Cardiac muscle cell (in vitro differentiated cells and primary cell): Measurements from ENCODE around the gene TFPT. TPM values are rescaled to one million over a fixed set of nuclear protein-coding genes. Genes with fewer than 3 reads are reported as not detected.

Source experiments
- DNase-seq, 2 donors: peaks; one replicate each; pipeline versions ENCODE4 v3.0.0 to v3.0.0-alpha.2; 2010 to 2017; ENCODE audit warnings: low read depth in 1 of 2, low spot score in 1 of 2
- H3K27ac ChIP-seq: fragments of 200-600 bp; sonication (generic); 2 replicates; pipeline ENCODE4 v1.5.1; 2016
- H3K27me3 ChIP-seq: fragments of 200-600 bp; sonication (generic); 2 replicates; pipeline ENCODE4 v1.6.0; 2016; ENCODE audit warnings: control low read depth
- H3K36me3 ChIP-seq: fragments of 200-600 bp; sonication (generic); 2 replicates; pipeline ENCODE4 v1.5.1; 2016; ENCODE audit warnings: control low read depth
- H3K4me1 ChIP-seq: fragments of 200-600 bp; sonication (generic); 2 replicates; pipeline ENCODE4 v1.8.1; 2017; ENCODE audit warnings: low read depth, mild to moderate bottlenecking, mixed run types
- H3K4me3 ChIP-seq: fragments of 200-600 bp; sonication (generic); 2 replicates; pipeline ENCODE4 v1.5.1; 2016; ENCODE audit warnings: mild to moderate bottlenecking
- H3K9me3 ChIP-seq: fragments of 200-600 bp; sonication (generic); 2 replicates; pipeline ENCODE4 v1.5.1; 2017; ENCODE audit warnings: low read depth, mild to moderate bottlenecking, control low read depth
- polyA plus RNA-seq: library from polyadenylated mRNA; unstranded; fragments of >200 nt; fragmentation: Nextera tagmentation; extraction: Ambion mirVana; gene quantifications from 2 replicates; pipeline ENCODE4 v1.2.1, GENCODE V29; 2016
- total RNA-seq: library from RNA; depleted of rRNA; stranded (reverse); fragments of >200 nt; gene quantifications from 2 replicates; pipeline ENCODE4 v1.2.3, GENCODE V29; 2016
- TF ChIP-seq, protein P1 (sequence below): IDR thresholded peaks from 2 replicates; pipeline ENCODE4 v1.5.1; 2012; ENCODE audit warnings: low read depth, mild to moderate bottlenecking, low read length

TFPT gene
- total and polyA plus RNA-seq, 2 experiments from 2014 or later: 27.5 to 32.1 TPM

DNA sequence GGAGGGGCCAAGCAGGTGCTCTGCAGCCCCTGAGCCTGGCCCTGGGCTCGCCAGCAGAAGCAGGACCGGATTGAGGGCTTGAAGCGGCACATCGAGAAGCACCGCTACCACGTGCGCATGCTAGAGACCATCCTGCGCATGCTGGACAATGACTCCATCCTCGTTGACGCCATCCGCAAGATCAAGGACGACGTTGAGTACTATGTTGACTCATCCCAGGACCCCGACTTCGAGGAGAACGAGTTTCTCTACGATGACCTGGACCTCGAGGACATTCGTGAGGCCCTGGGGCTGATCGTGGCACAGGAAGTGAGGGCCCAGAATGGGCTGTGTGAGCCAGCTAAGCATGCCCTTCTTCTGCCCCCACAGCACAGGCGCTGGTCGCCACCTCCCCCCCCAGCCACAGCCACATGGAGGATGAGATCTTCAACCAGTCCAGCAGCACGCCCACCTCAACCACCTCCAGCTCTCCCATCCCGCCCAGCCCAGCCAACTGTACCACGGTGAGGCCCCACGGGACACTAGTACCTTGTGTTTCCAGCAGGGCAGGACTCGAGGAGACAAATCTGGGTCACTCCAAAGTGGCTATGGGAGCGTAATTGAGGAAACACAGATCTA is 30.2 kb upstream of the TFPT start:
- Histone ChIP-seq H3K36me3 (peaks cover 62% of the 10 kb centered on the region), H3K27me3 (no peaks in the 10 kb centered on the region), H3K27ac (no peak overlapping the region), H3K4me3 (no peak overlapping the region), H3K9me3 (no peaks in the 10 kb centered on the region), H3K4me1 (no peaks in the 10 kb centered on the region)
- TF ChIP-seq, protein P1, sequence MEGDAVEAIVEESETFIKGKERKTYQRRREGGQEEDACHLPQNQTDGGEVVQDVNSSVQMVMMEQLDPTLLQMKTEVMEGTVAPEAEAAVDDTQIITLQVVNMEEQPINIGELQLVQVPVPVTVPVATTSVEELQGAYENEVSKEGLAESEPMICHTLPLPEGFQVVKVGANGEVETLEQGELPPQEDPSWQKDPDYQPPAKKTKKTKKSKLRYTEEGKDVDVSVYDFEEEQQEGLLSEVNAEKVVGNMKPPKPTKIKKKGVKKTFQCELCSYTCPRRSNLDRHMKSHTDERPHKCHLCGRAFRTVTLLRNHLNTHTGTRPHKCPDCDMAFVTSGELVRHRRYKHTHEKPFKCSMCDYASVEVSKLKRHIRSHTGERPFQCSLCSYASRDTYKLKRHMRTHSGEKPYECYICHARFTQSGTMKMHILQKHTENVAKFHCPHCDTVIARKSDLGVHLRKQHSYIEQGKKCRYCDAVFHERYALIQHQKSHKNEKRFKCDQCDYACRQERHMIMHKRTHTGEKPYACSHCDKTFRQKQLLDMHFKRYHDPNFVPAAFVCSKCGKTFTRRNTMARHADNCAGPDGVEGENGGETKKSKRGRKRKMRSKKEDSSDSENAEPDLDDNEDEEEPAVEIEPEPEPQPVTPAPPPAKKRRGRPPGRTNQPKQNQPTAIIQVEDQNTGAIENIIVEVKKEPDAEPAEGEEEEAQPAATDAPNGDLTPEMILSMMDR: no peak
- no peak for DNase-seq

DNA sequence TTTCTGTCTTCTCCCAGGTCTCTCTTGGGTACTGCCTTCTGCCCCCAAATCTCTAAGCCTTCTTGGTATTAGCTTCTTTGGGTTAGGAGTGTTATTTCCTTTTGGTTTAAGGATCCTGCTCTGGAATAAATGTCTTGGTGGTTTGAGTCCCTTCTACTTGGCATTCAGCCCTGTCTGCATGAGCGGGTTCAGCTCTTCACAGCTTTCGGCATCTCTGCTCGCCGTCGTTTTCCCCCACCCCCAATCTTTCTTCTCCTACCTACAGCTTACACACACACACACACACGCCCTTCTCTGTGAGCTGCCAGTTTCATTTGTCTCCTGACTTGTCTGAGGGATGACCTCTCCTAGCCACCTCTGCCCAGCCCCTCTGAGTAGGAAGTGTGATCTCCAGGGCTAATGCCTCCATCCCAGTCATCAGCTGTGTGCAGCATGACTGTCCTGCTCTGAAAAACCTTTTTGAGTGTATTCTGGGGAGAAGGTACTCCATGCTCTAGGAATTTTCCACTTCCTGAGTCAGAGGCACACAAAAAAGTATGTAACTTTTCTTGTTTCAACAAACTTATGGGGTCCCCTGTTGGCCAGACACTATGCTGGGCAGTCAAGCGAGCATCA is 26.8 kb upstream of the TFPT start:
- Histone ChIP-seq H3K27me3 (no peaks in the 10 kb centered on the region), H3K36me3 (peaks cover 42% of the 10 kb centered on the region), H3K9me3 (no peaks in the 10 kb centered on the region), H3K4me1 (no peaks in the 10 kb centered on the region), H3K4me3 (no peak overlapping the region), H3K27ac (no peak overlapping the region)
- TF ChIP-seq, protein P1: no peak
- no peak for DNase-seq

DNA sequence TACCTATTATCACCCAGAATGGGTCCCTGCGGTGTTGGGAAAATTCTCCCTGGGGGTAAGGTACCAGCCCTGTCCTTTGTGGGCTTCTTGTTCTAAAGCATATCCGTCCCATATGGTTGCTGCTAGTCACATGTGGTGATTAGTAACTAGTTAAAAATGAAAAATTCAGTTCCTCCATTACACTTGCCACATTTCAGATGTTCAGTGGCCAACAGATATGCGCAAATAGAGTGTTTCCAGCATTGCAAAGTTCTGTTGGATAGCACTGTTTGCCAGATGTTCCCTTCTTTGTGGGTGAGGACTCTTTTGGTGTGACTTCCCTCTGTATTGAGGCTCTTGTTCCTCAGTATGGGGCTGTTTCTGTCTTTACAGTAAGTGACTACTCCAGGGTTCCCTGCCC is 25.9 kb upstream of the TFPT start:
- Histone ChIP-seq H3K27ac (no peak overlapping the region), H3K4me3 (no peak overlapping the region), H3K9me3 (no peaks in the 10 kb centered on the region), H3K27me3 (no peaks in the 10 kb centered on the region), H3K36me3 (peaks cover 34% of the 10 kb centered on the region), H3K4me1 (no peaks in the 10 kb centered on the region)
- TF ChIP-seq, protein P1: no peak
- no peak for DNase-seq

DNA sequence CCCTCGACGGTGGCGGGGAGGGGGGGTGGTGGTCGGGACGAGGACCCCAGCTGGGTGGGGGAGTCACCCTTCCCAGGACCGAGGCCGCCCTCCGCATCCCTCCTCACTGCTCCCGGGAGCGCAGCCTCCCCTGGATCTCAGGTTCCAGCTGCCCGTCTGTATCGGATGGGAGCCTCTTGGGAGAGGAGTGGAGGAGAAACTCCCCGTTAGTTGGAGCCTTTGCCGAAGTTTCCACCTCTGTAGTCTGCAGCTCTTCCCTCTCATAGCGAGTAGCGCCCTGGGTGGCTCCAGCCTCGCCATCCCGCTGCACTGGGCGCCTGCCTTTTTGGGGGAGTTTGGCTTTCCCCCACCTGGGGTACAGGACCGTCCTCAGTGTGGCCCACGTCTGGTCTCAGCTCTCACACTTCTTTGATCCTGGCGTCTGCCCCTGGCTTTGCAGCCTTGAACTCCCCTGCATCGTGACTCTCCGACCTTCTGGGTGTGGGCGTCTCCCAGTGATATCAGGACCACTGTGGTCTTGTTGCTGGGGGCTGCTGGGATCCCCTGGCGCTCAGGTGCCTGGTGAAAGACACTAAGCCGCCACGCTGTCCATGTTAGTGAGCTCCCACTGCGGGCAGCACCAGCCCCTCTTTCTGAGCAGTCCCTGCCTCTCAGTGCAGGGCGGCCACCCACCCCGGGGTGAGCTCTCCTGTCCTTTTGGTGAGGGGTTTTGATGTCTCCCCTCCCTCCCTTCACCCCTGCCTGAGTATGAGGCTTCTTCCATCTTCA is 23.2 kb upstream of the TFPT start:
- Histone ChIP-seq H3K27ac (peak overlapping the region; percentile 97), H3K4me3 (peak overlapping the region; percentile 76), H3K27me3 (no peaks in the 10 kb centered on the region), H3K36me3 (peaks cover 12% of the 10 kb centered on the region), H3K9me3 (no peaks in the 10 kb centered on the region), H3K4me1 (no peaks in the 10 kb centered on the region)
- TF ChIP-seq, protein P1: no peak
- peak in 1 of 2 donors; percentile 37 for DNase-seq

DNA sequence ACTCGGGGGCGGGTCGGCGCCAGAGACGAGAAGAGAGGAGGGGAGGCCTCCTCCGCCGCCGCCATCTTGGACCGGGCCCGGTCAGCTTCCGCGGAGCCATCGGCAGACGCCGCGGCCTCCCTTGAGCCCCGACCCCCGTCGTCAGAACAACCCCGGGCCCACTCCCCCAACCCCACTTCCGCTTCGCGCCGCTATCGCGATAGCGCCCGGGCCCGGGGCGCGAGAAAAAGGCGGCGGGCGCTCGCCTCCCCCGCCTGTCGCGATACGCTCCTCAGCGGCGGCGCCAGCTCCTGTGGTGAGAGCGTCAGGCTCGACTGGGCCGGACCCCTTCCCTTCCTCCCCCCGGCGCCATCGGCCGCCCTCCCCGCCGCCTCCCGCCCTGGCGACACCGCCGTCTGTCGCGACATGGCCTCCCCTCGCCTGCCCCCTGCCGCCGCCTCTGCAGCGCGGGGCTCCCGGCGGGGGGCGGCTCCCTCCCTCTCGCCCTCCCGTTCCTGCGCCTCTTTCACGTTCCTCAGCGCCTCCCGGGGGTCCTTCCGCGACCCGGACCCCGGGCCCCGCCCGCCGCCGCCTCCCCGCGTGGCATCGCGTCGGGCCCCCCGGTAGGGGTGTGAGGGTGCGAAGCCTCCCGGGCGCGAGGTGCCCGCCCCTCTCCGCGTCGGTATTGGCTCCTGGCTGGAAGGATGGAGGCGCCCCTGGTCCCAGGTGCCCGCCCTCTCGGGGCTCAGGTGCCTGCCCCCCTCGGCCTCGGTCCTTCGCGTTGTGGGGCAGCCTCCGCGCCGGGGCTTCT is 22.4 kb upstream of the TFPT start, which contains the start of gene CNOT3:
Gene CNOT3, plus strand, starts transcription at position 64 of the 790 bp plus-strand sequence. CDS start 5,217 bp downstream, outside the sequence.
- DNase-seq: peak in 1 of 2 donors; percentile 31
- Histone ChIP-seq H3K27ac (peak within 1 kb of the TSS; percentile 97), H3K36me3 (peaks cover 5% of the 10 kb centered on the region)

More for the DNA sequence above, 22.4 kb upstream of the TFPT start, which contains the start of gene CNOT3:
- TF ChIP-seq, protein P1: no peak
- H3K4me3 ChIP-seq: peak within 1 kb of the TSS; percentile 76
- no peaks in the 10 kb centered on the region for H3K27me3 ChIP-seq
- no peaks in the 10 kb centered on the region for H3K9me3 ChIP-seq
- no peaks in the 10 kb centered on the region for H3K4me1 ChIP-seq
